Peyer's patch (tissue), 4 donors: ENCODE measurements around the gene RNU5B-1. TPM values are rescaled to one million over a fixed set of nuclear protein-coding genes. Genes with fewer than 3 reads are reported as not detected.
"Not testable (repeated sequence)": the region's sequence is repeated elsewhere in the genome, so short reads cannot be mapped to it uniquely, and the experiment has no call there.

Experiments used
- DNase-seq, 3 donors: peaks; one replicate each; pipeline ENCODE4 v3.0.0-alpha.2; 2017 to 2019
- H3K27ac ChIP-seq, 4 donors: fragments of 200-600 bp; sonication (generic); one replicate each; pipeline ENCODE4 v1.5.1; 2016 to 2019
- H3K27me3 ChIP-seq, 2 donors: fragments of 200-600 bp; sonication (generic); one replicate each; pipeline ENCODE4 v1.5.1; 2019
- H3K36me3 ChIP-seq, 3 donors: fragments of 200-600 bp; sonication (generic); one replicate each; pipeline ENCODE4 v1.5.1; 2016 to 2019
- H3K4me1 ChIP-seq, 4 donors: fragments of 200-600 bp; sonication (generic); one replicate each; pipeline ENCODE4 v1.5.1; 2016 to 2019
- H3K4me3 ChIP-seq, 4 donors: fragments of 200-600 bp; sonication (generic); 1 replicate in 3 of 4; 2 replicates in 1 of 4; pipeline ENCODE4 v1.5.1; 2016 to 2019; ENCODE audit warnings: mild to moderate bottlenecking in 1 of 4
- H3K9me3 ChIP-seq, 4 donors: fragments of 200-600 bp; sonication (generic); one replicate each; pipeline ENCODE4 v1.5.1; 2016 to 2019; ENCODE audit warnings: mild to moderate bottlenecking in 1 of 4
- POLR2A ChIP-seq, 2 donors: fragments of 450-650 bp; IDR thresholded peaks; one replicate each; pipeline ENCODE4 v1.5.1; 2017; ENCODE audit warnings: antibody characterized with exemption in 2 of 2, mild to moderate bottlenecking in 2 of 2, moderate library complexity in 2 of 2
- total RNA-seq, 4 donors: library from RNA; depleted of rRNA; stranded (reverse); fragments of >200 nt; gene quantifications; one replicate each; pipeline ENCODE4 v1.1.0, GENCODE V29; 2016
- TF ChIP-seq, protein P1 (sequence below), 6 experiments: fragments of 450-650 bp in 4 of 6; fragments of 200-600 bp in 2 of 6; sonication (generic) in 1 of 6; IDR thresholded peaks; one replicate each; pipeline ENCODE4 v1.5.1; 2017 to 2019; ENCODE audit warnings: antibody characterized with exemption in 6 of 6, mild to moderate bottlenecking in 3 of 6, moderate library complexity in 1 of 6

RNU5B-1 gene
- total RNA-seq, 4 donors from 2014 or later: not detected

DNA sequence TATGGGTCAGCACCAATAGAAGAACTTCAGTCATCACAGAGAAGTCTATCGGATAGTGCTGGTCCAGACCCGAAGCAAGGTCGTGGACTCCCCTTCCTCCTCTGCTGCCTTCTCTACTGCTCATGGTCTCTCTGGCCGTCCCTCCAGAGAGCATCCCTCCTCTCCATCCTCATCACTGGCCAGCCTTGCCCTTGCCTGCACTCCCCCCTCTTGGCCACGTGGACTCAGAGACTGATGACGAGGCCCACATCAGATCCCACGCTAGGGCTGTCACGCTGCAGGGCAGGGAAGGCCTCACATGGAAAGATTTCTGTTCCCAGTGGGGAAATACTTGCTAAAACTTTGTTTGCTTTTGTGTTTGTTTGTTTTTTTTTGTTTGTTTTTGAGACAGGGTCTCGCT lies 38.0 kb downstream of the RNU5B-1 start:
- H3K27me3 ChIP-seq: no peaks in the 10 kb centered on the region

DNA sequence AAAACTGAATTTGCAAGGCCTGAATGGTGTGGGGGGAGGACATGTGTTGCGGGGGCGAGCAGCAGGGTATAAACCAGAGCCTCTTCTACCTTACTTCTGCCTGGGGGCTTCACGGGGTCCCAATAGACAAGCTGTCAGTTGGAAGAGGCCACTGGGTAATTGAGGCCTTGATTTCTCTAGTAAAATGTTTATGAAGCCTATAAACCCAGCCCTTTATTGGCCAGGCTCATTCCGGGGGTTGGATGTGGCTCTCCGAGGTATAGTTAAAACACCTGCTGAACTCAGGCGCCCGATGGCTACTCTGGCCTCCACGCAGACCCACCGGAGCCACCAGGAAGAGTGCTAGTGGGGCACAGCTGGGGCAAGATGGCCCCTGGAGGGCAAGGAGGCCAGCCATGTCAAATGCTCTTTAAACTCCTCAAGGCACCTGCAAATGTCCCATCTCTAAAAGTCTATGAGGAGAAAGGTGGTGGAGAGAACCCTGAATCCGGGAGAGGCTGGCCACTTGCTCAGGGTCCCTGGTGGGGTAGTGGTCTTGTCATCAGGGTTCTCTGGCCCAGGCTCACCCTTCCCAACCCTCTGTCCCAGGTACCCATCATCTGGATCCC lies 39.0 kb downstream of the RNU5B-1 start:
- Histone ChIP-seq H3K36me3 (no peaks in the 10 kb centered on the region), H3K9me3 (no peaks in the 10 kb centered on the region), H3K27me3 (no peaks in the 10 kb centered on the region), H3K4me1 (peaks cover 0 to 6% (median 0%) of the 10 kb centered on the region in 4 donors), H3K4me3 (no peak overlapping the region), H3K27ac (no peak overlapping the region)
- TF ChIP-seq, protein P1, sequence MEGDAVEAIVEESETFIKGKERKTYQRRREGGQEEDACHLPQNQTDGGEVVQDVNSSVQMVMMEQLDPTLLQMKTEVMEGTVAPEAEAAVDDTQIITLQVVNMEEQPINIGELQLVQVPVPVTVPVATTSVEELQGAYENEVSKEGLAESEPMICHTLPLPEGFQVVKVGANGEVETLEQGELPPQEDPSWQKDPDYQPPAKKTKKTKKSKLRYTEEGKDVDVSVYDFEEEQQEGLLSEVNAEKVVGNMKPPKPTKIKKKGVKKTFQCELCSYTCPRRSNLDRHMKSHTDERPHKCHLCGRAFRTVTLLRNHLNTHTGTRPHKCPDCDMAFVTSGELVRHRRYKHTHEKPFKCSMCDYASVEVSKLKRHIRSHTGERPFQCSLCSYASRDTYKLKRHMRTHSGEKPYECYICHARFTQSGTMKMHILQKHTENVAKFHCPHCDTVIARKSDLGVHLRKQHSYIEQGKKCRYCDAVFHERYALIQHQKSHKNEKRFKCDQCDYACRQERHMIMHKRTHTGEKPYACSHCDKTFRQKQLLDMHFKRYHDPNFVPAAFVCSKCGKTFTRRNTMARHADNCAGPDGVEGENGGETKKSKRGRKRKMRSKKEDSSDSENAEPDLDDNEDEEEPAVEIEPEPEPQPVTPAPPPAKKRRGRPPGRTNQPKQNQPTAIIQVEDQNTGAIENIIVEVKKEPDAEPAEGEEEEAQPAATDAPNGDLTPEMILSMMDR (IDR thresholded peaks at IDR 0.05): no peak
- no peak for TF ChIP-seq POLR2A (IDR thresholded peaks at IDR 0.05)
- DNase-seq: no peak

More for the DNA sequence above, 38.0 kb downstream of the RNU5B-1 start:
- H3K27ac ChIP-seq: no peak overlapping the region
- H3K4me1 ChIP-seq: peaks cover 0 to 6% (median 0%) of the 10 kb centered on the region in 4 donors
- no peaks in the 10 kb centered on the region for H3K9me3 ChIP-seq
- DNase-seq: no peak
- no peak for TF ChIP-seq POLR2A (IDR thresholded peaks at IDR 0.05)
- TF ChIP-seq, protein P1 (IDR thresholded peaks at IDR 0.05): no peak
- H3K4me3 ChIP-seq: no peak overlapping the region
- H3K36me3 ChIP-seq: no peaks in the 10 kb centered on the region

DNA sequence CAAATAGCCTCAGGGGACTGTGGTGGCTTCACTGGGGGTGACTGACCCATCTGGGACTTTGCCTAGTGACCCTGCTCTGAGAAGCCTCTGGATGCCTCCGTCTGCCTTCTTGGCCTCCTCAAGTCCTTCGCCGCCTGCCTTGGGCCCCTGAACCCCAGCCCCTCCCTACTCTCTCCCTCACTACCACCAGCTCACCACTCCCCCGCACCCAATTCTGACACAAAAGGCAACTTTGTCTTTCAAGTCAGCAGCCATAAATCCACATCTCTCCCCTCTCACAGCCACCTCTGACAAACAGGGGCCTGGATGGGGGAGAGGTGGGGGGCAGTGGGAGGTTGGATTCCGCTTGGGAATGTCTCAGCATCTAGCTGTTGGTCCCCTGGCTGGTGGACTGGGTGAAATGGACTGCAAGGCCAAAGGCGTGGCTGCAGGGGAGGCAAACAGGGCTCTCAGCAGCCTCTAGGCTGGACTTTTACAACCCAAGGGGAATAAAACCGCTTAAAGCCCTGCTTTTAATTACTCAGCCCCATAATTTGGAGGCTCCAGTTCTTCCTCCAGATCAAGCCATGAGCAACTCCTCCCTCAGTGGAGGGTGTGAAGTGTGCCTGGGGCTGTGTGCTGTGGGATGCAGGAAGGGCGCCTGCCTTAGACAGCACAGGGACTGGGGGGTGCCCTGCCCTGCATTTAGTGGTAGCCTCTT lies 39.9 kb downstream of the RNU5B-1 start:
- H3K4me3 ChIP-seq: no peak overlapping the region
- DNase-seq: no peak
- no peaks in the 10 kb centered on the region for H3K27me3 ChIP-seq
- H3K4me1 ChIP-seq: peaks cover 0 to 6% (median 0%) of the 10 kb centered on the region in 4 donors
- H3K27ac ChIP-seq: no peak overlapping the region
- no peaks in the 10 kb centered on the region for H3K36me3 ChIP-seq
- TF ChIP-seq, protein P1 (IDR thresholded peaks at IDR 0.05): no peak
- TF ChIP-seq POLR2A (IDR thresholded peaks at IDR 0.05): no peak
- no peaks in the 10 kb centered on the region for H3K9me3 ChIP-seq

DNA sequence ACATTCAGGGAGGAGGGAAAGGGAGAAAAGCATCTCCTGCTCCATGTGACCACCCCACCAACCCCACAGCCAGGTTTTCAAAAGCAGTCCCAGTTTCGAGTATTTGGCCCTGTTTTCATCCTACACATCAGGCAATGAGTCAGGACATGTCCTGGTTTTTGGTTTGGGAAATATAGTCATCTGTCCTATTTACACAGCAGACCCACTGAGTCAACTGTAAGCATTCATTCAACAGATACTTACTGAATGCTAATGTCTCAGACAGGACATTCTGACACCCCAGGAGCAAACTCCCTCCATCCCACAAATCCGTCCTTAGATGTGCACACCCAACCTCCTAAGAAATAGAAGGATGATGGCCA lies 40.4 kb downstream of the RNU5B-1 start:
- no peak overlapping the region for H3K4me3 ChIP-seq
- H3K36me3 ChIP-seq: no peaks in the 10 kb centered on the region
- no peak overlapping the region for H3K27ac ChIP-seq
- TF ChIP-seq, protein P1 (IDR thresholded peaks at IDR 0.05): no peak
- TF ChIP-seq POLR2A (IDR thresholded peaks at IDR 0.05): no peak
- peak in 1 of 3 donors; percentile 3 for DNase-seq
- H3K9me3 ChIP-seq: no peaks in the 10 kb centered on the region
- peaks cover 0 to 4% (median 0%) of the 10 kb centered on the region in 4 donors for H3K4me1 ChIP-seq
- H3K27me3 ChIP-seq: no peaks in the 10 kb centered on the region

DNA sequence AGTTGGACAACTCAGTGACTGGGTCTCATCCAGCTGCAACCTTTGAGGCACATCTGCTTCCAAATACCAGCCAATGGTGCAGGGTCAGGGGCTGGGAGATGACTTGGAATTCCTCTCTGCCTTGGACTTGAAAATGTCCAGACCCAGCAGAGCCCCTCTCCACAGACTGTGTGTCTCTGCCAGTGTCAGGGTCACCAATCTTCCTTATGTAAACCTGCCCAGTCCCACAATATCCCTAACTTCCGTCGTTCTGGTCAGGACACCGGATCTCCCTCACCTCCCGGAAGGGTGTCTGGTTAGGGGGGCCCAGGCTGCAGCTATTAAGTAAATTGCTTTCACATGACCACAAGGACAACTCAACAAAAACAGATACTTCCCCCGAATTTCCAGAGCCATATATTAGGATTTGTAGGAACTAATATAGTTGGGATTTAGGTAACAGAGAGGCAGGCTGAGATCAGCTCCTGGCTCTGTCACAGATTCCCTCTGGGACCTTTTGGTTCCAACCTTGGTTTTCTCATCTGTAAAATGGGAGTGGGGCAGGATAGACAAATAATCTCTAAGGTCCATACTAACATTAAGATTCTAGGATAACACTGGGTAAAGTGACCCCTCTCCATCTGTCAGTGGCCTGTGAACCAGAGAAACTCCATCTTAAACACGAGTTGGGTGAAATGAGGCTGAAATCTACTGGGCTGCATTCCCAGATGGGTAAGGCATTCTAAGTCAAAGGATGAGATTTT lies 42.5 kb downstream of the RNU5B-1 start:
- Histone ChIP-seq H3K4me3 (no peak overlapping the region), H3K36me3 (no peaks in the 10 kb centered on the region), H3K27me3 (no peaks in the 10 kb centered on the region), H3K27ac (no peak overlapping the region), H3K9me3 (peaks cover 0 to under 1% (median 0%) of the 10 kb centered on the region in 4 donors), H3K4me1 (no peaks in the 10 kb centered on the region)
- DNase-seq: no peak
- TF ChIP-seq POLR2A (IDR thresholded peaks at IDR 0.05): no peak
- TF ChIP-seq, protein P1 (IDR thresholded peaks at IDR 0.05): no peak

DNA sequence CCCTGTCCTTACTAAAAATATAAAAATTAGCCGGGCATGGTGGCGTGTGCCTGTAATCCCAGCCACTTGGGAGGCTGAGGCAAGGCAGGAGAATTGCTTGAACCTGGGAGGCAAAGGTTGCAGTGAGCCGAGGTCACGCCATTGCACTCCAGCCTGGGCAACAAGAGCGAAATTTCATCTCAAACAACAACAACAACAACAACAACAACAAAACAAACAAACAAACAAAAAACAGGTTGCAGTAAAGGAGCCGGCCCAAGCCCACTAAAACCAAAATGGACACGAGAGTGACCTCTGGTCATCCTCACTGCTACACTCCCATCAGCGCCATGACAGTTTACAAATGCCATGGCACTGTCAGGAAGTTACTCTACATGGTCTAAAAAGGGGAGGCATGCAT lies 43.3 kb downstream of the RNU5B-1 start:
- H3K27ac ChIP-seq: not testable (repeated sequence)

More for the DNA sequence above, 43.3 kb downstream of the RNU5B-1 start:
- H3K4me1 ChIP-seq, H3K4me3 ChIP-seq, DNase-seq, H3K9me3 ChIP-seq, H3K27me3 ChIP-seq, H3K36me3 ChIP-seq: not testable (repeated sequence)
